PC-9 (cell line): ENCODE measurements around the gene APC.

Experiments used
- CTCF ChIP-seq: fragments of 200-600 bp; sonication (generic); conservative IDR thresholded peaks from 2 replicates; pipeline ENCODE4 v1.6.1; 2017; ENCODE audit warnings: mixed run types, antibody characterized with exemption, mild to moderate bottlenecking, moderate library complexity
- EZH2 ChIP-seq: fragments of 200-600 bp; sonication (generic); IDR thresholded peaks from 2 replicates; pipeline ENCODE4 v1.8.0; 2017; ENCODE audit warnings: antibody characterized with exemption, low read depth

- TF ChIP-seq CTCF (no peak), EZH2 (no peak)
These were observed 106.8 kb downstream of the APC start for GRCh38 chr5:112844489-112844888.
